DND-41 (cell line): ENCODE data around the gene CACYBP.

ENCODE experiments used
- CTCF ChIP-seq: IDR thresholded peaks from 2 replicates; pipeline ENCODE4 v1.5.1; 2012; ENCODE audit warnings: borderline replicate concordance, low read length, moderate library complexity, mild to moderate bottlenecking; ENCODE audit not compliant: poor library complexity, severe bottlenecking; ENCODE audit errors: extremely low read depth
- EZH2 ChIP-seq: IDR thresholded peaks from 3 replicates; pipeline ENCODE4 v1.6.1; 2012; ENCODE audit warnings: borderline replicate concordance, low read depth, mild to moderate bottlenecking, moderate library complexity, low read length, inconsistent platforms; ENCODE audit not compliant: severe bottlenecking

DNA sequence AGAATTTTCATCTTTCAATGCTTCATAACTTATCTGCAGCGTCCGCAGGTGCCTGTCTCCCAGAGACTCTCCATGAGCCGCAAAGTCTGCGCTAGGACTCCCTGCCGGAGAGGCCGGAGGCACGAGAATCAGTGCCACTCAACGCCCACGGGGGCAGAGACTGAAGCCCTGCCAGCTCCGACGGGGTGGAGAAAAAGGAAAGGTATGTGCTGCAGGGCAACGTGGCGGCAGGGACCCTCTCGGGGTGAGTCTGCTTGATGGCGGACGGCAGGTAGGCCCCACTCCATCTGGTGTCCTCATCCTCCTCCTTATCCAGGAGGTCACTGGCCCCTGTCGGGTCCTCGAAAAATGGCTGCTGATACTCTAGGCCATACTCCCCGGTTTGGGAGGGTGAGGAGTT lies 45.4 kb downstream of the CACYBP start:
- TF ChIP-seq CTCF (no peak), EZH2 (no peak)
